GM21529 (cell line): Measurements from ENCODE around the gene ATN1.
"Not testable (repeated sequence)": the region's sequence is repeated elsewhere in the genome, so short reads cannot be mapped to it uniquely, and the experiment has no call there.

Source experiments
- ATAC-seq: cut with Tn5 transposase; IDR thresholded peaks from one replicate; pipeline ENCODE4 v1.9.1; 2021; ENCODE audit not compliant: unreplicated experiment

The ATN1 gene

DNA sequence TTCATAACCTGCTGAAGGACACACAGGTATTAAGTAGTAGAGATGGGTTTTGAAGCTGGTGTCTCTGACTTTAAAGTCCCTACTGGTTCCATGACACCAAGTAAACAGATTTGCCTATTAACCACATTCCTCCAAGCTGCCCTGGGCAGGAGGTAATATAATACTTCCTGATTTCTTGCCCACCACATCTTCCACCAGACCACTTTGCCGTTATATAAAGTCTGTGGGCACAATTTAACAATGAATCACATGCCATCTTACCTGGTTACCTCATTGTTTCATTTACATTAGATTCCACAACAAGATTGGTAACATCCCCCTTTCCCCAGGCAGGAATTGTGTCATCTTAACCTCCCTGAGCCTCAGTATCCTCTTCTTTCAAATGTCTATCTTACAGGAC is 24.0 kb upstream of the ATN1 start:
- ATAC-seq: no peak

DNA sequence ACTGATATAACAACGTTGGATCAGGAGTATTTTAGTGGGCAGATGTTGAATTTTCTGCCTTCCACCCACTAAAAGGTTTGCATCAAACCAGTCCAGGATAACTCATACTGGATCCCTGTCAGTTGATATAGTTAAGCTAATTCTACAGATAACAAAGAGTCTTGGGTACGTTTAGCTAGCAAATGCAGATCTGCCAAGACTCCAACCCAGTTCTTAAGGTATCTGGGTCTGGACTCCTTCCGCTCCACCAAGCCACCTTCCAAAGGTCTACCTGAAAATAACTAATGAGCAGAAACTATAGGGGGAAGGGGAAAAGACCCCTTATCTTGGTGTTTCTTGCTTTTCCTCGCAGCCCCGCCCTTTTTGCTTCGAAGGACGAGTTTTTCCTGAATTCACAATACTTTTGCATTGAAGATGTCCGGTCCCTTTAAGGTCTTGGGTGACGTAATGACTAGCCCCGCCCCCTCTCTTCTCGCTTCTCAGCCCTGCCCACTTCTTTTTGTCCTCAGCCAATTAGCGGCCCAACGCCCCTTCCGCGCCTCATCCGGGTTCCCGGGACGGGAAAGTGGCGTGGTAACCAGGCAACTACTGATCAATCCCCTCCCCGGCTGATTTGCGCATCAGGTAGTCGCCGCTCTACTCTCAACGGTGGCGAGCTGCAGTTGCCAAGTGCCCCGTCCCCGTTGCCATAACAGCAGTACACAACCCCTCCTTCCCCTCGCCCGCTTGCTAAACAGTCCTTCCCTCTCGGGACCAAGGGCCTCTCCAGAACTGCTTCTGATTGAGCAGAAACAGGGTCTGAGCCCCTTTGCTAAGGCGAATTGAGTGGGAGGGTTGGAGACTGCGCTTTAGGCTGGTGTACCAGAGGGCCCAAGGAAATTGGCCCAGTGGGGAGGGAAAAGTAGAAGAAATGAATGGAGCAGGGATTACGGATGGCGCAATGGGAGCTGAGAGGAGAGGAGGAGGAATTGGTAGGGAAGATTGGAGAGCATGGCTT is 23.2 kb upstream of the ATN1 start, which contains the start of gene LRRC23:
TSS of gene LRRC23 (plus strand) at position 543 of the 997 bp plus-strand sequence. CDS start 812 bp downstream, outside the sequence.
- ATAC-seq: peak; percentile 96

DNA sequence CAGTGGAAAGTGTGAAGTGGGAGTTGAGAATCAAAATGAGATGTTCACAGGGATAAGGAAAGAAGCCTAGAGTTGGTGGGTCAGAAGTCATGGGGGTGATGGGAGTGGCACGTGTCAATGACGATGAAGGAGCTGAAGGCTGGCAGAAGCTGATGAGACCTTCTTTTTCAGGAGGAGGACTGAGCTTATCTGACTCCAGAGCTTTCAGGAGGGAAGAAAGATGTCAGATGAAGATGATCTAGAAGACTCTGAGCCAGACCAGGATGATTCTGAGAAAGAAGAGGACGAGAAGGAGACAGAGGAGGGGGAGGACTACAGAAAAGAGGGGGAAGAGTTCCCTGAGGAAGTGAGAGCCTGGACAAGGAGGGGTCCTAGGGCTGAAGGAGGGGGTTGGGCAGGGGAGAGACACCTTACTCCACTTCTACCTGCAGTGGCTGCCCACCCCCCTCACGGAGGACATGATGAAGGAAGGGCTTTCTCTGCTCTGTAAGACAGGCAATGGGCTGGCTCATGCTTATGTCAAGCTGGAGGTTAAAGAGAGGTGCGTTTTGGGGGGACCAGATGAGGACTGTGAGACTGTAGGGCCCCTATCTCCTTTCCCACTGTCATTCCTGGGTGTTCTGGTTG is 22.2 kb upstream of the ATN1 start:
- no peak for ATAC-seq

DNA sequence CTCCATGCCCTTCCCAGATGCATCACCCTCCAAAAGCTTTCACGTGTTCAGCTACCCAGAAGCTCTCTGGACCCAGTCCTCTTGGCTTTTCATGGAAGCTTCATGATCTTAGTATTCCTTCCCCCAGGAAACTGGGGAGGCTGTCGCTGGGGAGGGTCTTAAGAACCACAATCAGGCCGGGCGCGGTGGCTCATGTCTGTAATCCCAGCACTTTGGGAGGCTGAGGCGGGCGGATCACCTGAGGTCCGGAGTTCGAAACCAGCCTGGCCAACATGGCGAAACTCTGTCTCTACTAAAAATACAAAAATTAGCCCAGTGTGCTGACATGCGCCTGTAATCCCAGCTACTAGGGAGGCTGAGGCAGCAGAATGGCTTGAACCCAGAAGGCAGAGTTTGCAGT is 19.6 kb upstream of the ATN1 start:
- ATAC-seq: not testable (repeated sequence)

DNA sequence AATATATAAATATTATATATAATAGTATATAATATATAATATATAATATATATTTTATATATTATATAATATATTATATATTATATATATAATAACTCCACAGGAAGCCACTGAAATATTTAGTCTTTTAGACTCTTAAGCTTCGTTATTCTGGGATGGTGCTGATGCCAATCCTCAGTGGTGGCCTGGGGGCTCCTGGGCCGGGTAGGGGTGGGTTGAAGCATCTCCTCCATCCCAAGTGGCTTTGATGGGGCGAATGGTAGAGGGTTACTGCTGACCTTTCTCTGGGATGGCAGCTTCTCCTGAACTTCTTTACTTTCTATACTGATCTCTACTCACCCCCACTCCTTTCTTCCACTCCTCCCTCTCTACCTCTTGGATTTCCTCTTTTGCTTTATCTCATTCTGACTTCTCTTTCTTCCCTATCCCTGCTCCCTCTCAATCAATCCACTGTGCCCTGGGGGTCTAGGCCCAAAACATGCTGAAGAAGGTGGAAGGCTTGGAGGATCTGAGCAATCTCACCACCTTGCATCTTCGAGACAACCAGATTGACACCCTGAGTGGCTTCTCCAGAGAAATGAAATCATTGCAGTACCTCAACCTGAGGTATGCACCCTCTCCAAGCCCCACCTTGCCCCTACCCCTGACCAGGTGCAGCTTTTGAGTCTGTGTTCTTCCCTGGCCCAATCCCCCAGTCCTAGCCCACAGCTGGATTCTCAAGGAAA is 18.2 kb upstream of the ATN1 start:
- ATAC-seq: no peak

DNA sequence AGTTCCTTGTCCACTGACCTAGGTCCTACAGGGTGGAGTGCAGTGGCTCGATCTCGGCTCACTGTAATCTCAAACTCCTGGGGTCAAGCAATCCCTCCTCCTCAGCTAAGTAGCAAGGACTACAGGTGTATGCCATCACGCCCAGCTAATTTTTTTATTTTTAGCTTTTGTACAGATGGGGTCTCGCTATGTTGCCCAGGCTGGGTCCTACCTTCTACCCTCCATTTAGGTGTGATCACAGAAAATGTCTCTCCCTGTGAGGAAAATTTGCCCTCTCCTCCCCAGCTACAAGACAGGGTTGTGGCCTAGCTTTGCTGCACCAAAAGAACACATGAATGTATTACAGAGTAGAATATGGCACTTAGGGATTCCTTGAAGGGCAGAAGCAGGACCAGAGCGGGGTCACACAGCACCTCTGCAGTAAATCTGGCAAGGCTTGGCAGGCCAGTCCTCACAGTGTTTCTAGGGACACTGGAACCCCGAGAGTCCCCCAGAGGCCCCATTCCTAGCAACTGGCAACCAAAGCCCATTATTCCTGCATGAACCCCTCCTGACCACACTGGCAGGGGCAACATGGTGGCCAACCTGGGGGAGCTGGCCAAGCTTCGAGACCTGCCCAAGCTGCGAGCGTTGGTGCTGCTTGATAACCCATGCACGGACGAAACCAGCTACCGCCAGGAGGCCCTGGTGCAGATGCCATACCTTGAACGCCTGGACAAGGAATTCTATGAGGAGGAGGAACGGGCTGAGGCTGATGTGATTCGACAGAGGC is 15.4 kb upstream of the ATN1 start:
- ATAC-seq: no peak

DNA sequence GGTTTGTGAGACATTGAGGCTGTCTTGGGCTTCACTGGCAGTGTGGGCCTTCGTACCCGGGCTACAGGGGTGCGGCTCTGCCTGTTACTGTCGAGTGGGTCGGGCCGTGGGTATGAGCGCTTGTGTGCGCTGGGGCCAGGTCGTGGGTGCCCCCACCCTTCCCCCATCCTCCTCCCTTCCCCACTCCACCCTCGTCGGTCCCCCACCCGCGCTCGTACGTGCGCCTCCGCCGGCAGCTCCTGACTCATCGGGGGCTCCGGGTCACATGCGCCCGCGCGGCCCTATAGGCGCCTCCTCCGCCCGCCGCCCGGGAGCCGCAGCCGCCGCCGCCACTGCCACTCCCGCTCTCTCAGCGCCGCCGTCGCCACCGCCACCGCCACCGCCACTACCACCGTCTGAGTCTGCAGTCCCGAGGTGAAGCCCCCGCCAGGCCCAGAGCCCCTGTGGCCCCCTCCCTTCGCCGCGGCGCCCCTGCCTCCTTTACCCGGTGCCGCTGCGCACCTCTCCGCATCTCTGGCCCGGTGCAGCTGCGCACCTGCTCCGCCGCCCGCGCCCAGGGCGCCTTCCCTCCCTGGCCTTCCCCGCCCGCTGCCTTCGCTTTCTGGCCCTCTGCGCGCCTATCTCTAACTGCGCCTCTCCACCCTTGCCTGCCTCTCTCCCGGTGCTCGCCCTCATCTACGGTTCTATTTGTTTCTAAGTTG is 13.4 kb upstream of the ATN1 start, which contains the start of gene ENO2:
TSS of gene ENO2 (plus strand) at position 335 of the 701 bp plus-strand sequence. CDS start 1,253 bp downstream, outside the sequence.
- peak; percentile 77 for ATAC-seq

DNA sequence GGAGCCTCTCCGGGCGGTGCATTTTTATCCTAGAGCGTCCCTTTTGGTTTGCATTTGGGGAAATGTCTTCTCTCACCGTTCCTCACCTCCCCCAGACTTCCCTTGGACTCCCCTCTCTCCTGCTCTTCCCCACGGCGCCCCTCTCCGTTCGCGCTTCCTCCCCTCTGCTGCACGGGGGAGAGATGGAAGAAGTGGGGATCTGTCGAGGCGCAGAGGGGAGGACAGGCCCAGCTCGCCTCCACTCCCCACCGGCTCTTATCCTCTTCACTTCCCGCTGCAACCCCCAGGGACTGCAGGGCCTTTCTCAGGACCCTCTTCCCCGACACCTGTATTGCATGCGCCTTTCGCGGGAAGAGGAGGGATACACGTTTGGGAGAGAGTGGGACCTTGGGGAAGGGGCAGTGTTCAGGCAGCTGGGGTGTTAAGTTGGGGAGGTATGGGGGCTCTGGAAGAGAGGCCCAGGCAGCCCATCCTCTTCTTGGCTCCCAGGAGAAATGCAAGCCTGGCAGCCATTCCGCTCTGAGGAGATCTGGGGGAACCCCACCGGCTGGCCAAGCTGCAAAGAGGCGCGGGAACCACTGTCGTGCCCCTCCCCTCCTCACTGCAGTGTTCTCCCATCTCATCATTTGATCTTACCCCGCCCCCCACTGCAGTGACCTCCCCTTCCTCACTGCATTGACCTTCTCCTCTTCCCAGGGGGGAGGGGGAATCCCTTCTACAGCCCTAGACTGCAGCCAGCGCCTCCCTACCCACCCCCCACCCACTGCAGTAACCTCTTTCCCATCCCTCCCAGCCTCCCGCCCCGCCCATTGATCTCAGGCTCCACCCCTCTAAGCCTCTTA is 12.6 kb upstream of the ATN1 start:
- ATAC-seq: no peak

DNA sequence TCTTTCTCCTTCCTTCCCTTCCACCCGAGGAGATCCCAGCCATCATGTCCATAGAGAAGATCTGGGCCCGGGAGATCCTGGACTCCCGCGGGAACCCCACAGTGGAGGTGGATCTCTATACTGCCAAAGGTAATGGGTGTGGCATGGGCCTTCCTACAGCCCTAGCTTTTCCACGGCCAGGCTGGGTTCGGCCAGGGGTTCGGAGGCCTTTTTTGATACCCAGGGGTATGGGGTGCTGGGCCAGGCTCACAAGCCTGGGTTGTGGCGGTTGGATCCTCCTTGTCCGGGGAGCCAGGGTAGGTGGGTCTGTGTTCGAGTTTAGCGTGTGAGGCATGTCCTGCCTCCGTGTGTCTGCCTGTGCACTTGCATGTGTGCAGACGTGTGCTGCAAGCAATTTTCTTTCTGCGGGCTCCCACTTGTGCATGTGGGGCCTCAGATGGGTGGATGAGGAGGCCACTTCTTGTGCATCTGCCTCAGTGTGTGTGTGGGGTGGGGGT is 11.9 kb upstream of the ATN1 start:
- no peak for ATAC-seq

DNA sequence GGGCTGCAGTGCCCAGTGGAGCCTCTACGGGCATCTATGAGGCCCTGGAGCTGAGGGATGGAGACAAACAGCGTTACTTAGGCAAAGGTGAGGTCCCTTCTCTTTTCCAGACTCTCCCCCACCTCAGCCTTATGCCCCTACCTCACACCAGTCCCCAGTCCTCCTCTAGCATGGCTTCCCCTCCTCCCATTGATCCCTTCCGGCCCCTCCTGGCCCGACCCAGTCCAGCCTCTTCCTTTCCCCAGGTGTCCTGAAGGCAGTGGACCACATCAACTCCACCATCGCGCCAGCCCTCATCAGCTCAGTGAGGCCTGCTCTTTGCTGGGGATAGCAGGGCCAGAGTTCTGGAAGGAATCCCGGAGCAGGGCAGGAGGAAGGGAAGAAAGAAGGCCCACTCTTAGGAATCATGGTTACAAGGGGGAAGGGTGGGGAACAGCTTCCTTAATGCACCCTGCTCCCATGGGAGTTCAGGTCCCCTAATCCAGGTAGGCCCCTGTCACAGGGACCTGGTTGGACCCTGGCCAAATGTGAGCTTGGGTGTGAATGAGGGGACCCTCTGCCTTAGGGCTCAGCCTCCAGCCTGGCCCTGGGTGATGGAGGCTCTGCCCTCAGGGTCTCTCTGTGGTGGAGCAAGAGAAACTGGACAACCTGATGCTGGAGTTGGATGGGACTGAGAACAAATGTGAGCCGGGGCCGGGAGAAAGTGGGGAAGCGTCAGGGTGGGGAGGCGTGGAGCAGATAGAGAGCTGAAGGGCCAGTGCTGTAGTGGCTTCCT is 11.1 kb upstream of the ATN1 start:
- no peak for ATAC-seq

DNA sequence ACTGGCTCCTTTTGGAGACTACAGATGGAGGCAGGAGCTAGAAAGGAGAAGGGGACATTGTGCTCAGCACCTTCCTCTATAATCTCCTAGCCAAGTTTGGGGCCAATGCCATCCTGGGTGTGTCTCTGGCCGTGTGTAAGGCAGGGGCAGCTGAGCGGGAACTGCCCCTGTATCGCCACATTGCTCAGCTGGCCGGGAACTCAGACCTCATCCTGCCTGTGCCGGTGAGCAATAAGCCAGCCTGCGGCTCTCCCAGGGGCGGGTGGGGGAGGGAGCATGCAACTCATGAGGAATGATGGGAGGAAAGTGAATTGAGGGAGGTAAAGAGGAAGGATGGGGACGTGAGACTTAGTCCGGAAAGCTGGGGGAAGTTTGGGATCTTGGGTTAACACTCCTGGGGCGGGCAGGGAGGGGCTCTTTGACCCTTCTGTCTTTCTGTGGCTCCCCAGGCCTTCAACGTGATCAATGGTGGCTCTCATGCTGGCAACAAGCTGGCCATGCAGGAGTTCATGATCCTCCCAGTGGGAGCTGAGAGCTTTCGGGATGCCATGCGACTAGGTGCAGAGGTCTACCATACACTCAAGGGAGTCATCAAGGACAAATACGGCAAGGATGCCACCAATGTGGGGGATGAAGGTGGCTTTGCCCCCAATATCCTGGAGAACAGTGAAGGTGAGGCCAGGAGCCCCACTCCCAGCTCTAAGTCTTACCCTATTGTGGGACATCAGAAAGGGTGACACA is 10.1 kb upstream of the ATN1 start:
- ATAC-seq: no peak

DNA sequence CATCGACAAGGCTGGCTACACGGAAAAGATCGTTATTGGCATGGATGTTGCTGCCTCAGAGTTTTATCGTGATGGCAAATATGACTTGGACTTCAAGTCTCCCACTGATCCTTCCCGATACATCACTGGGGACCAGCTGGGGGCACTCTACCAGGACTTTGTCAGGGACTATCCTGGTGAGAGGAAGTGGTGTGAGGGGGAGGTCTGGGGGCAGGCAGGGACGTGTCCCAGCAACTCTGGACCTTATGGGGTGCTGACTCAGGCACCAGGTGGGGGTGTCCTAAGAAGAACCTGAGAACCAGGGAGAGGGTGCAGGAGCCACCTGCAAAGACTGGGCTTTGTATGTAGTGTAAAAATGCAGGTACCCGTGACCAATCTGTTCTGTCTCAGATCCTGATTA is 8.2 kb upstream of the ATN1 start:
- ATAC-seq: no peak

DNA sequence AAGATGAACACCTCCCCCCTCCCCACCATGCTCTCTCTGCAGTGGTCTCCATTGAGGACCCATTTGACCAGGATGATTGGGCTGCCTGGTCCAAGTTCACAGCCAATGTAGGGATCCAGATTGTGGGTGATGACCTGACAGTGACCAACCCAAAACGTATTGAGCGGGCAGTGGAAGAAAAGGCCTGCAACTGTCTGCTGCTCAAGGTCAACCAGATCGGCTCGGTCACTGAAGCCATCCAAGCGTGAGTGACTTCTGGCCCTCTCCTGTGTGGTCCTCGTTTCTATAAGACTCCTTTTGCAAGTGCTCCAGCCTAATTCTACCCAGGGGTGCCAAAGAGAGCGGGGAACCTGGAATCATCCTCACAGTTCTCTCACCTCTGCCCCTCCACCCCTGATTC is 6.2 kb upstream of the ATN1 start:
- ATAC-seq: no peak

DNA sequence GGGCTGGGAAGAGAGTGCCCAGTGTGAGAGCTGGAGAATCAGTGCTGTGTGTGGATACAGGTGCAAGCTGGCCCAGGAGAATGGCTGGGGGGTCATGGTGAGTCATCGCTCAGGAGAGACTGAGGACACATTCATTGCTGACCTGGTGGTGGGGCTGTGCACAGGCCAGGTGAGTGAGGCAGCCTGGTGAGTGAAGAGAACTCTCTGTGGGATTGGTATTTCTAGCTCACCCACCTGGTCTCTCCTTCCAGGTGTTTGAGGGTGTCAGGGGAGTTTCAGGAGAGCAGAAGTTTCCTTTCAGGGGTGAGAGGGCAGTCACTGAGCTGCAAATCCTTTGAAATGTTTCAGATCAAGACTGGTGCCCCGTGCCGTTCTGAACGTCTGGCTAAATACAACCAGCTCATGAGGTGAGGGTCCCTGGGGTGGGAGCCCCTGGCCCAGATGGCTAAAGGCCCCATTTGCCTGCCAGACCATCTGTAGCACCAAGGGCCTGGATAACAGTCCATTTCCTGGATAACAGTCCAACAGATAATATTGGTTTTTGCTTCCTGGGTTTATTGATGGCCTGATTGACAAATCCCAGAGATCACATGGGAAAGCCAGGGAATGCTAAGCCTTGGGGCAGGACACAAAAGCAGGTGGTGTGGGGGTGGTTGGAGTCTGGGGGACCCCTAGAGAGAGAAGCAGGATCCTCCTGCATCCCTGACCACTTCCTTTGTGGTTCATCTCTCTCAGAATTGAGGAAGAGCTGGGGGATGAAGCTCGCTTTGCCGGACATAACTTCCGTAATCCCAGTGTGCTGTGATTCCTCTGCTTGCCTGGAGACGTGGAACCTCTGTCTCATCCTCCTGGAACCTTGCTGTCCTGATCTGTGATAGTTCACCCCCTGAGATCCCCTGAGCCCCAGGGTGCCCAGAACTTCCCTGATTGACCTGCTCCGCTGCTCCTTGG is 5.5 kb upstream of the ATN1 start:
- no peak for ATAC-seq

DNA sequence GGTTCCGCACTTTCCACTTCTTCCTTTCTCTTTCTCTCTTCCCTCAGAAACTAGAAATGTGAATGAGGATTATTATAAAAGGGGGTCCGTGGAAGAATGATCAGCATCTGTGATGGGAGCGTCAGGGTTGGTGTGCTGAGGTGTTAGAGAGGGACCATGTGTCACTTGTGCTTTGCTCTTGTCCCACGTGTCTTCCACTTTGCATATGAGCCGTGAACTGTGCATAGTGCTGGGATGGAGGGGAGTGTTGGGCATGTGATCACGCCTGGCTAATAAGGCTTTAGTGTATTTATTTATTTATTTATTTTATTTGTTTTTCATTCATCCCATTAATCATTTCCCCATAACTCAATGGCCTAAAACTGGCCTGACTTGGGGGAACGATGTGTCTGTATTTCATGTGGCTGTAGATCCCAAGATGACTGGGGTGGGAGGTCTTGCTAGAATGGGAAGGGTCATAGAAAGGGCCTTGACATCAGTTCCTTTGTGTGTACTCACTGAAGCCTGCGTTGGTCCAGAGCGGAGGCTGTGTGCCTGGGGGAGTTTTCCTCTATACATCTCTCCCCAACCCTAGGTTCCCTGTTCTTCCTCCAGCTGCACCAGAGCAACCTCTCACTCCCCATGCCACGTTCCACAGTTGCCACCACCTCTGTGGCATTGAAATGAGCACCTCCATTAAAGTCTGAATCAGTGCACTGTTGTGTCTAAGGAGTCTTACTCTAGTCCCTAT is 4.6 kb upstream of the ATN1 start:
- ATAC-seq: no peak

DNA sequence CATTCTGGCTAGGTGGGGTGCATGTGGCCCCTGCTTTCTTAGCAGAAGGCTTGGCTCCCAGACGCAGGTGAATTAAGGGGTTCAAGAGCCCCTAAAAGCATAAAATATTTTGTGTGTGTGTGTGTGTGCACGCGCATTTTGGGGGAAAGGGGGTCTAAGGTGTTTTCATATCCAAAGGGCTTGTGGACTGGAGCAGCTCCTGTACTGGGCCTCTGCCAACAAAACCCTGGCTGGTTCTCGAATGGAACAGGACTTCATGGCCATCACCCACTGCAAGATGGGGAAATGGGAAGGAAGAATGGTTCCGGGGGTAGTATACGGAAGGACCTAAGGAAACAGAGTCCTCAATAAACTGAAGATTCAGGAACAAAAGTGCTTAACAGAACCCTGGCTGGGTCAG is 3.9 kb upstream of the ATN1 start:
- ATAC-seq: no peak
